HCEC 1CT (cell line): Measurements from ENCODE around the gene HIC1.
A peak's percentile ranks its signal among the peaks of the same experiment; 100 is the strongest.

Source experiments
- DNase-seq: peaks from one replicate; pipeline ENCODE4 v3.0.0-alpha.2; 2017

The HIC1 gene

GRCh38 chr17:2082003-2082781, 27.3 kb downstream of the HIC1 start:
- no peak for DNase-seq

GRCh38 chr17:2083613-2084035, 28.7 kb downstream of the HIC1 start:
- DNase-seq = no peak

- DNase-seq = peak; percentile 66
These were observed 29.3 kb downstream of the HIC1 start for GRCh38 chr17:2084036-2084765.

DNA sequence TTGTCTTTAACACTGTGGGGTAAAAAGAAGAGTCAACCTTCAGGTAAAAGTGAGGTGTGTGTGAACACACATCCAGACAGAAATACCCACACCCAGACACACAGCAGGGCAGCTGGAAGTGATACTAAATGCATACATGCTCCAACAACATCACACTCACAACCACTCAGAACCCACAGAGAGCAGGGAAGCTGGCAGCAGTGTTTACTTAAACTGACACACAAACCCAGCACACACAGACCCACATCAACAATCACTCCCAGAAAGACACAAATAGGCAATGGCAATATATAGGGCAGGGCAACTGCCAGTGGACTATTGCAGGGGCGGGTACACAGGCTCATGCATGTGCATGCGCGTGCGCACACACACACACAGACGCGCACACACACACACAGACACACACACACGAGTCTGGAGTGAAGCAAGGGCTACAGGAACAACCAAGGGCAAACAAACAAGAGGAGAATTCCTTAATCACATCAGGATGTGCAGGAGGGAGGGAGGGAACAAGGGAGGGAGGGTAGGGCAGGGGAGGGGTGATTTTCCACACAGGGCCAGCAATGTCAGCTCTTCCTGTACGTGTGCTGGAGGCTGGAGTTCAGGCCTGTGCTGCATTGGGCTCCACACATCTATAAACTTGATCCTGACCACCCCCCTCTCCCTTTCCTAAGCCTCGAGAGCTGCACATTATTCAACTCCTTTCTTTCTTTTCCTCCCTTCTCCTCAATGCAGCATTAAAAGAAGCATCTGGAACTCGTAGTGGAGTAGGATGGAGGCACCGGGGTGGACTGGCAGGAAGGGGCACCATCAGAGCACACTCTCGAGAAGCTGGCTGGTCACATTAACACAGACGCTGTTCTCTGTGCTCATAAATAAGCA, 30.1 kb downstream of the HIC1 start:
- peak; percentile 72 for DNase-seq

DNA sequence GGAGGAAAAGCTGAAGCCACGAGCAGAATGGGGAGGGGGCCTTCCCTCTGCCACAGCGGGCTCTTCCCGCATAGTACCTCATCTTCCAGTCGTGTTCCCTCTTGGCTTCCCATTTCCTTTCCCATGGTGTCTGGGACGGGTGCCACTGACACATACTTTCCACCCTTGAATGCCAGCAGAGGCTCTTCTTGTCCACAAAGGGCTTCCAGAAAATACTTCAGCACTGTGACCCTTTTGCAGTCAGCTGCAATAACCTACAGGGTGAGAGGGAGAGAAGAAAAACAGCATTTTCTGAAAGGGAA, 30.7 kb downstream of the HIC1 start:
- DNase-seq = peak; percentile 31

GRCh38 chr17:2086306-2086705, 31.4 kb downstream of the HIC1 start:
- no peak for DNase-seq

DNA sequence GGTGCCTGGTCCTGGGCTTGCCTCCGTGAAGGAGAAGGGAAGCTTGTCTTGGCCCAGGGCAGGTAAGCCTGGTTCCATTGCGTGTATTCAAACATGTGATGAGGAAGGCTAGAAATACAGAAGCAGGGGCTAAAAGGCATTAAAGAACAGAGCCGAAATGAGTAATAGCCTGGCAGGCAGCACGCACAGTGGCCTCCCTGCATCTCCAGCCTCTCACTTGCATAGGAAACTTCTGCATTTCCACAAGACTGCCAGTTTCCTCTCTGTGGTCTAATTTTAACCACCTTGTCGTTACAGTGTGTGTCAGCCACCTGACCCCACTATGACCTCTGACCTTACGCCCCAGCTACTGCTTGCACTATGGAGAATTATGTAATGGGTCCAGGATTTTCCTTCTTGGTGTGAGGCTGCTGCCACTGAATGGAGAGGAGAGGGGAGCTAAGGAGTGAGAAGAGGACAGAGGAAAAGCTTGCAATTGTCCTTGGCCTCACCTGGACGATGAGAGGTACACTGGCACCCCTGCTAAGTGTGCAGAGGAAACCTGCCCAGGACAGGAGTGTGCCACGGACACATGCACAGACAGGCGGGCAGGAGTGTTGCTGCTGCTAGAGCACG, 32.8 kb downstream of the HIC1 start:
- DNase-seq = no peak

DNA sequence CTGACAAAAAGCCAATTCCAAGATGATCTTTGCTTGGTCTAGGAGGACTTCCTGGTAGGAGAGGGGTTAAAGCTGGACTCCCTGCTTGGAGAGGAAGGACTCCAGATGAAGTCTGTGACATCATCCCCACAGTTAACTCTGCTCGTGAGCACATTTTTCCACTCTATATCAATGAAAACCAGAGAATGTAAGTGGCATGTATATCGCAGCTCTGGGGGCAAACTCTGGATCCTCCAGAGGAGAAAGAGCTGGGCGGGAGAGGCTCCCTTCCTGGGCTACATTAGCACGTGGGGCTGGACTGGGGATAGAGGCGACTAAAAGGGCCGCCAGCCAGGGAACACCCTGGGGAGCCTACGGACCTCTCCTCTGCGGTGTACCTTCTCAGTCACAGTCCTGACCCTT, 34.1 kb downstream of the HIC1 start:
- DNase-seq = peak; percentile 50

DNA sequence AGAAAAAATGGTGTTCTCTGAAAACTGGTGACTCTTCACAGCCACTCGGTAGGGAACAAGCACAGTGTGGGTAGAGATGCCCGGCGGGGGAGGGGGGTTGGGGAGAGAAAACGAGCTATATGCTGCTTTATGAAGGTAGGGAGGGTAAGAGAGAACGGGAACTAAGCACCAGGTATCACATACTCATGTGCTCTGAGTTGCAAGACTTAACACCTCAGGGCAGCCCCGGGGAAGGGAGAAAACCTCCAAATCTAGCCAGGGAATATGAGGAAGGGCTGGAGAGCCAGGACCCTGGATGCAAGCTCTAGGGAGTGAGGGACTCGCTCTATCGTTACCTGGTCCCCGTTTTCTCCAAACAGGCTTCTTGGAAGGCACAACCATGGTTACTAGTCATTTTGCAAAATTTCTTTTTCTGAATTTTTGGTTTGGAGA, 35.3 kb downstream of the HIC1 start:
- no peak for DNase-seq

GRCh38 chr17:2090804-2091534, 36.1 kb downstream of the HIC1 start:
- DNase-seq = peak; percentile 95

- no peak for DNase-seq
These were observed 37.4 kb downstream of the HIC1 start for GRCh38 chr17:2092253-2092652.

GRCh38 chr17:2093349-2093748, 38.4 kb downstream of the HIC1 start:
- DNase-seq = no peak

DNA sequence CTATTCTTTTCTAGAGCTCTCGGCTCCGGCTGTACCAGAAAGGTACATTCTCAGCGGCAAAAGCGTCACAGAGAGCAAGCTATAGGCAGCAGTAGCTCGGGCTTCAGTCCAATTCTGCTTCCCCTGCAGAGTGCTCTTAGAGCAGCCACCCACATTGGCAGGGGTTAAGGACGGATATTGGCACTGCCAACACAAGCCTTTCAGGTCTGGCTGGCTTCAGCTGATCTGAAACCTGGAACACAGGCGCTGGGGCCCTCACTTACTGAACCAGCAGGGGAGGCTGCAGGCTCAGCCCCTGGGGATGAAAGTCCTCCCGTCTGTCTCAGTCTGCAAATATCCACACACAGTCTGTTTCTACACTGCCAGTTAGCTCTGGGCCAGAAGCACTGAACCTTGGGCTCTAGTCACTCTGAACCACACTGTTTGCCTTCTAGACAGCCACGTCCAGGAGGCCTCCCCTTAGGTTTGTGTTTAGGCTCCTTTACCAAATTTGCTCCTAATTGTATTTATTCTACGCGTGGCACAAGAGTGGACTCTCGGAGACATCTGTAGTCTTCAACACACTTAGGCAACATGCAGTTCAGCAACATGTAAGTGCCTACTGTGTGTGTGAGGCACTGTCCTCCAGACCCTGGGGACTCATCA, 40.1 kb downstream of the HIC1 start:
- DNase-seq = peak; percentile 15

GRCh38 chr17:2095536-2095910, 40.6 kb downstream of the HIC1 start:
- no peak for DNase-seq

DNA sequence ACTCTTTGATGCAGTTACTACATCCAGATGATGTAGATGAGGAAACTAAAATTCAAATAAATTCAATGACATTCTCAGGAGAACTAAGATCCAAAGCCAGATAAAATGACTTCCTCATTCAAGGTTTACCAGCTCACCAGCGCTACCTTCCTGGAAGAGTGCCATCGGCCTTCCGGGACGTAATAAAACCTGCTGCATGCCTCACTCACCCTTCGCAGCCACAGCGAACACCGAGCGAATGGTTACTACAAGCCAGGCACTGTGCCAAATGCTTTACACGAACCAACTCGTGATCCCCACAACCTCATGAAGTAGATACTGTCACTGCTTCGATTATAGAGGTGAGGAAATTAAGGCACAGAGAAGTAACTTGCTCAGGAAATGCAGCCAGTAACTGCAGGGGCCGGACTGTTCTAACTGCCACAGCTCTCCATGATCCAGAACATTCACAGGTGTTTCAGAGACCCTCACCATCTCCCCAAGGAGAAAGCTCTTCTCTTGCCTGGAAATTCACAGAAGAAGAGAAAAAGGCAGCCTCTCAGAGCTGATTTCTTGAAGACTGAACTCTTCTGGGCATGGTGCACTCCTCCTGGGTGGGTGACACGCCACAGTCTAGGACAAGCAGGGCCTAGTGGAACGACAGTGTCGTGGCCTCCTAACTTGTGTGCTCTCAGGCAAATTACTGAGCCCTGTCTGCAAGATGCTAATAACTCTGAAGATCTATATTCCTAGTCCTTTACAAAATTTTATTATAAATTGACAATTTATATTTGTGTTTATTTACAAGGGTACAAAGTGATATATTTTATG, 46.8 kb downstream of the HIC1 start:
- no peak for DNase-seq

DNA sequence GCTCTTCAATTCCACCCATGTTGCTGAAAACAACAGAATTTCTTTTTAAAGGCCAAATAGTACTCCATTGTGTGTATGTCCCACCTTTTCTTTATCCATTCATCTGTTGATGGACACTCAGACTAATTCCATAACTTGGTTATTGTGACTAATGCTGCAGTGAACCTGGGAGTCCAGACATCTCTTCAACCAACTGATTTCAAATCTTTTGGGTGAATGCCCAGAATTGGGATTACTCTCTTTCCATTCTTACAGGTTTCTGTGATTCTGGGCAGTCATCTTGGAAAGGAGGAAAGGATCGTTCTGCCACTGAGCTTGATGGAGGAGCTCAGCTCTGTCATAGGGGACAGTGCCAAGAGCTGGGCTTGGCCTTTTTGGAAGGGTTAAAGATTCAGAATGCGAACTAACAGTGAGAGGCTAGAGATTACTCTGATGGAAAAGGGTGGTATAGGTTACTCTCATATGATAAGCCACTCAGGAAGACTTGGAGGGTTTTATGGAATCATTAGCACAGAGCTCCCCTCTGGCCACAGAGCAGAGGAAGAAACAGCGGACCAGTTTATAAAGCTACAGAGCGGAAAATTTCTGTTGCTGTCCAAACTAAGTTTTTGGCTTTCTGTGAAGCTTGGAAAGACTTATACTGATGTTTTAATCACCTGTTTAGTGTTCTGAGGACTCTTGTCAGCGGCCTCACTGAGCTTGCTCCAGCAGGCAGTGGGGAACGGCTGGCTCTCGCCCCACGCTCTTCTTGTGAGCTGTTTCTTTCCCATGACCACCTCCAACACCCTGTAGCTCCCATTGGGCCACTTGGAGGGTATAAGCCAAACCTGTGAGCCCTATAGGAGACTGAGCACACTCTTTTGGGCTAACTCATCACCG, 48.3 kb downstream of the HIC1 start:
- peak; percentile 60 for DNase-seq

- DNase-seq = no peak
These were observed 50.8 kb downstream of the HIC1 start for GRCh38 chr17:2105663-2106062.

DNA sequence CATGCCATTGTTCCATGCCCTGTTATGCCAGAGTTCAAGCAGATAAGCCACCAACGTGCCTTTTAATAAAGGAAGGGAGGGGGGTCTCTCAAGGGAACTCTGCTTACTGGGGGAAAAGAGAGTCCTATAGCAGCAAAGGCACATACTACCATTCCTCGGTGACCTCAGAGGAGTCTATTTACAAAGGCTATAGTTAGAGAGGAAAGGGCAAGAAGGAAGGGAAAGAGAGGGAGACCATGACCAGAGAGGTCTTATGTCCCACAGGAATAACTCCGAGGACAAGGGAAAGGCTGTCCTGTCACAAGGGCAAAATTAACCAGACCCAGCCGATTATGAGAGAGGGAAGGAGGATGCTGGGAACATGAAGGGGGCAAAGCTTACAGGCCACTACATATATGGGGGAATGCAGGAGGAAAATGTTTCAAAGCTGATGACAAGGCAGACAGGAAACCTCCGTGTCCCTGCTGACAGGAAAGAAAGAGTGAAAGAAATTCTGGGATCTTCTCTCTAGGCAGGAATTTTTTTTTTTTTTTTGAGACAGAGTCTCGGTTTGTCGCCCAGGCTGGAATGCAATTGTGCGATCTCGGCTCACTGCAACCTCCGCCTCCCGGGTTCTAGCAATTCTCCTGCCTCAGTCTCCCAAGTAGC, 51.5 kb downstream of the HIC1 start:
- no peak for DNase-seq

GRCh38 chr17:2107050-2107449, 52.1 kb downstream of the HIC1 start:
- DNase-seq = no peak
